ENCODE data around the gene OR11H7. TPM values are rescaled to one million over a fixed set of nuclear protein-coding genes. Genes with fewer than 3 reads are reported as not detected.
"Not testable (repeated sequence)": the region's sequence is repeated elsewhere in the genome, so short reads cannot be mapped to it uniquely, and the experiment has no call there.

The OR11H7 gene
- total RNA-seq, 5 donors from 2014 or later (not counting 1 experiment from before 2014, with no cell fraction given): not detected

- H3K4me1 Mint-ChIP-seq; H3K27me3 Mint-ChIP-seq; POLR2A ChIA-PET; H3K36me3 ChIP-seq (ENCODE audit: control insufficient read depth in 2 of 2, extremely low read depth in 1 of 2, insufficient read depth in 1 of 2, low read length in 1 of 2); H3K27me3 ChIP-seq (replicated peaks in 1 of 2; ENCODE audit: control insufficient read depth in 2 of 2, extremely low read depth in 1 of 2, insufficient read depth in 2 of 2, low read length in 1 of 2); H3K4me3 ChIP-seq (ENCODE audit: control insufficient read depth in 1 of 2, extremely low read depth in 1 of 2, low read length in 1 of 2); DNase-seq; H3K4me1 ChIP-seq (ENCODE audit: control insufficient read depth in 1 of 2, extremely low read depth in 1 of 2, insufficient read depth in 2 of 2, low read length in 2 of 2); CTCF ChIA-PET; H3K4me3 Mint-ChIP-seq; H3K27ac ChIP-seq (ENCODE audit: low read length); H3K9me3 Mint-ChIP-seq; ATAC-seq (replicated peaks in 1 of 4); H3K9me3 ChIP-seq; H3K27ac Mint-ChIP-seq: not testable (repeated sequence)
- peaks cover 34% of the 10 kb centered on the region for H3K36me3 Mint-ChIP-seq
- no CpG with 5 or more reads among the region's 5 CpGs for WGBS (ENCODE audit: insufficient coverage)
Measured at GRCh38 chr14:20264361-20264760, 35.6 kb downstream of the OR11H7 start.

- Histone ChIP-seq H3K27me3 (replicated peaks in 1 of 2; ENCODE audit: control insufficient read depth in 2 of 2, extremely low read depth in 1 of 2, insufficient read depth in 2 of 2, low read length in 1 of 2) (no peaks in the 10 kb centered on the region), H3K9me3 (peaks cover 2% of the 10 kb centered on the region), H3K4me3 (ENCODE audit: control insufficient read depth in 1 of 2, extremely low read depth in 1 of 2, low read length in 1 of 2) (no peak overlapping the region), H3K27ac (ENCODE audit: low read length) (no peak overlapping the region), H3K4me1 (ENCODE audit: control insufficient read depth in 1 of 2, extremely low read depth in 1 of 2, insufficient read depth in 2 of 2, low read length in 2 of 2) (peaks cover 0 to 4% of the 10 kb centered on the region in 2 experiments), H3K36me3 (ENCODE audit: control insufficient read depth in 2 of 2, extremely low read depth in 1 of 2, insufficient read depth in 1 of 2, low read length in 1 of 2) (no peaks in the 10 kb centered on the region)
- no peak overlapping the region for H3K4me3 Mint-ChIP-seq
- H3K36me3 Mint-ChIP-seq: peaks cover 56% of the 10 kb centered on the region
- H3K27me3 Mint-ChIP-seq: no peaks in the 10 kb centered on the region
- peaks cover 12 to 42% (median 27%) of the 10 kb centered on the region in 3 donors for H3K9me3 Mint-ChIP-seq
- no CpG with 5 or more reads among the region's 2 CpGs for WGBS (ENCODE audit: insufficient coverage)
- CTCF ChIA-PET: no interaction called here
- ATAC-seq (replicated peaks in 1 of 4) (no peak), DNase-seq (no peak)
- no peak overlapping the region for H3K27ac Mint-ChIP-seq
- POLR2A ChIA-PET: no interaction called here
- peaks cover 9 to 11% (median 9%) of the 10 kb centered on the region in 3 donors for H3K4me1 Mint-ChIP-seq
Measured at GRCh38 chr14:20274062-20274461, 45.3 kb downstream of the OR11H7 start.

GRCh38 chr14:20277409-20277808 lies 48.6 kb downstream of the OR11H7 start:
- Histone ChIP-seq H3K27me3 (replicated peaks in 1 of 2; ENCODE audit: control insufficient read depth in 2 of 2, extremely low read depth in 1 of 2, insufficient read depth in 2 of 2, low read length in 1 of 2) (no peaks in the 10 kb centered on the region), H3K36me3 (ENCODE audit: control insufficient read depth in 2 of 2, extremely low read depth in 1 of 2, insufficient read depth in 1 of 2, low read length in 1 of 2) (peaks cover 0 to 2% of the 10 kb centered on the region in 2 donors), H3K4me1 (ENCODE audit: control insufficient read depth in 1 of 2, extremely low read depth in 1 of 2, insufficient read depth in 2 of 2, low read length in 2 of 2) (peaks cover 0 to 17% of the 10 kb centered on the region in 2 experiments), H3K4me3 (ENCODE audit: control insufficient read depth in 1 of 2, extremely low read depth in 1 of 2, low read length in 1 of 2) (no peak overlapping the region), H3K27ac (ENCODE audit: low read length) (no peak overlapping the region), H3K9me3 (peaks cover 2% of the 10 kb centered on the region)
- Mint-ChIP-seq H3K4me1 (peaks cover 29 to 35% (median 33%) of the 10 kb centered on the region in 3 donors), H3K36me3 (peaks cover 71% of the 10 kb centered on the region), H3K27ac (no peak overlapping the region), H3K9me3 (peaks cover 5 to 26% (median 17%) of the 10 kb centered on the region in 3 donors), H3K27me3 (no peaks in the 10 kb centered on the region), H3K4me3 (no peak overlapping the region)
- no peak for DNase-seq
- ChIA-PET CTCF (no interaction called here), POLR2A (no interaction called here)
- WGBS (ENCODE audit: insufficient coverage): 100% methylated on average over 1 of the region's 2 CpGs
- ATAC-seq (replicated peaks in 1 of 4): no peak

- Mint-ChIP-seq H3K27me3 (no peaks in the 10 kb centered on the region), H3K36me3 (peaks cover 71% of the 10 kb centered on the region), H3K4me1 (peaks cover 32 to 36% (median 35%) of the 10 kb centered on the region in 3 donors), H3K4me3 (peak overlapping the region in 1 of 3 donors; percentile 0), H3K27ac (peak overlapping the region; percentile 25 to 49), H3K9me3 (peaks cover 4 to 23% (median 17%) of the 10 kb centered on the region in 3 donors)
- Histone ChIP-seq H3K9me3 (peaks cover 2% of the 10 kb centered on the region), H3K27ac (ENCODE audit: low read length) (no peak overlapping the region), H3K36me3 (ENCODE audit: control insufficient read depth in 2 of 2, extremely low read depth in 1 of 2, insufficient read depth in 1 of 2, low read length in 1 of 2) (peaks cover 0 to 2% of the 10 kb centered on the region in 2 donors), H3K4me1 (ENCODE audit: control insufficient read depth in 1 of 2, extremely low read depth in 1 of 2, insufficient read depth in 2 of 2, low read length in 2 of 2) (peaks cover 0 to 17% of the 10 kb centered on the region in 2 experiments), H3K27me3 (replicated peaks in 1 of 2; ENCODE audit: control insufficient read depth in 2 of 2, extremely low read depth in 1 of 2, insufficient read depth in 2 of 2, low read length in 1 of 2) (no peaks in the 10 kb centered on the region), H3K4me3 (ENCODE audit: control insufficient read depth in 1 of 2, extremely low read depth in 1 of 2, low read length in 1 of 2) (no peak overlapping the region)
- ChIA-PET CTCF (no interaction called here), POLR2A (interaction anchor here in 1 of 2 donors (0.6 kb wide), 1 partner anchor 393 kb away, joined by 3 read pairs; no protein-coding TSS in a partner anchor)
- ATAC-seq (replicated peaks in 1 of 4): peak in 2 of 4 experiments; percentile 35 to 52
- peak in 12 of 35 experiments; percentile 2 to 55 (median 30) for DNase-seq
- WGBS (ENCODE audit: insufficient coverage): 14% methylated on average over 1 of the region's 1 CpG
Measured at GRCh38 chr14:20278414-20278813, 49.6 kb downstream of the OR11H7 start.

- H3K27me3 ChIP-seq (replicated peaks in 1 of 2; ENCODE audit: control insufficient read depth in 2 of 2, extremely low read depth in 1 of 2, insufficient read depth in 2 of 2, low read length in 1 of 2); H3K9me3 ChIP-seq; H3K9me3 Mint-ChIP-seq; H3K27me3 Mint-ChIP-seq; H3K27ac ChIP-seq (ENCODE audit: low read length); CTCF ChIA-PET; ATAC-seq (replicated peaks in 1 of 4); POLR2A ChIA-PET; H3K36me3 ChIP-seq (ENCODE audit: control insufficient read depth in 2 of 2, extremely low read depth in 1 of 2, insufficient read depth in 1 of 2, low read length in 1 of 2): not testable (repeated sequence)
- Mint-ChIP-seq H3K27ac (peak overlapping the region; percentile 32 to 49), H3K36me3 (peaks cover 67% of the 10 kb centered on the region), H3K4me1 (peaks cover 32 to 36% (median 35%) of the 10 kb centered on the region in 3 donors), H3K4me3 (peak overlapping the region in 1 of 3 donors; percentile 50)
- Histone ChIP-seq H3K4me1 (ENCODE audit: control insufficient read depth in 1 of 2, extremely low read depth in 1 of 2, insufficient read depth in 2 of 2, low read length in 2 of 2) (peaks cover 0 to 17% of the 10 kb centered on the region in 2 experiments), H3K4me3 (ENCODE audit: control insufficient read depth in 1 of 2, extremely low read depth in 1 of 2, low read length in 1 of 2) (peak overlapping the region in 1 of 2 donors; percentile 23)
- WGBS (ENCODE audit: insufficient coverage): 89% methylated on average over 5 of the region's 7 CpGs
- DNase-seq: peak in 22 of 35 experiments; percentile 3 to 47 (median 10)
Measured at GRCh38 chr14:20280265-20280664, 51.5 kb downstream of the OR11H7 start.

Other genes with a start within 250 kb of the OR11H7 start
- not detected for gene OR4Q2, start 226.8 kb upstream of the OR11H7 start, total RNA-seq
- not detected for gene OR4K14, start 209.7 kb upstream of the OR11H7 start, total RNA-seq
- not detected for gene OR4K13, start 192.9 kb upstream of the OR11H7 start, total RNA-seq
- gene OR4L1, start 168.9 kb upstream of the OR11H7 start, total RNA-seq: not detected
- not detected for gene OR4K17, start 118.2 kb upstream of the OR11H7 start, total RNA-seq
- gene OR4N5, start 90.2 kb upstream of the OR11H7 start, total RNA-seq: not detected
- not detected for gene OR11G2, start 38.1 kb upstream of the OR11H7 start, total RNA-seq
- not detected for gene OR11H6, start 5.3 kb upstream of the OR11H7 start, total RNA-seq
- gene OR11H4, start 10.3 kb downstream of the OR11H7 start, total RNA-seq: not detected
- gene TTC5, start 77.0 kb downstream of the OR11H7 start, total RNA-seq: 10 to 100 TPM; 17.4 to 24.7 (median 20.1) TPM
- 10 to 100 TPM; 20.6 to 25.5 (median 23.0) TPM for gene CCNB1IP1, start 104.3 kb downstream of the OR11H7 start, total RNA-seq
- 10 to 100 TPM; 14.6 to 21.8 (median 15.8) TPM for gene PARP2, start 114.7 kb downstream of the OR11H7 start, total RNA-seq
- gene TEP1, start 184.5 kb downstream of the OR11H7 start, total RNA-seq: 10 to 100 TPM; 38.5 to 71.5 (median 65.5) TPM
- under 1 TPM; 0.07 to 0.65 (median 0.22) TPM for gene KLHL33, start 207.2 kb downstream of the OR11H7 start, total RNA-seq
- gene OSGEP, start 225.8 kb downstream of the OR11H7 start, total RNA-seq: 10 to 100 TPM; 56.4 to 80.2 (median 61.5) TPM
- gene APEX1, start 226.2 kb downstream of the OR11H7 start, total RNA-seq: 100 to 1,000 TPM in 4 of 5 donors, 10 to 100 TPM in 1; 92.9 to 142 (median 120) TPM
- gene PIP4P1, start 232.5 kb downstream of the OR11H7 start, total RNA-seq: 10 to 100 TPM; 54.2 to 72.8 (median 57.5) TPM
- gene PNP, start 240.4 kb downstream of the OR11H7 start, total RNA-seq: 10 to 100 TPM; 47.7 to 86.2 (median 77.9) TPM

Measured in T-cell (primary cell).